HEK293 (cell line): ENCODE results near the gene COX7A1.

Experiments
- CTCF ChIA-PET: fragments of 350-600 bp; formaldehyde crosslinking; extraction: SDS; loops from one replicate; lab custom pipeline; 2021; ENCODE audit warnings: antibody characterized with exemption; lab: Yijun Ruan, JAX
- POLR2A ChIA-PET: fragments of 300-600 bp; formaldehyde crosslinking; extraction: SDS; loops from one replicate; lab custom pipeline; 2020; ENCODE audit warnings: antibody characterized with exemption, inconsistent platforms; lab: Yijun Ruan, JAX
- H3K27ac ChIP-seq: fragments of 200-500 bp; sonication (Bioruptor generic); 2 replicates; pipeline ENCODE4 v1.5.1; 2014; ENCODE audit warnings: low read depth, low read length, control low read depth, inconsistent platforms; ENCODE audit errors: extremely low read depth
- H3K36me3 ChIP-seq, 2 experiments: fragments of 200-500 bp in 1 of 2; sonication (Bioruptor generic) in 1 of 2; 1 replicate in 1 of 2; 2 replicates in 1 of 2; pipeline ENCODE4 v1.5.1; 2014 to 2017; ENCODE audit warnings: inconsistent platforms in 2 of 2, low read length in 2 of 2; ENCODE audit not compliant: control insufficient read depth in 2 of 2, insufficient read depth in 1 of 2
- H3K4me1 ChIP-seq: fragments of 200-500 bp; sonication (Bioruptor generic); 2 replicates; pipeline ENCODE4 v1.5.1; 2014; ENCODE audit warnings: mild to moderate bottlenecking, low read length, inconsistent platforms; ENCODE audit not compliant: control insufficient read depth, insufficient read depth
- H3K4me3 ChIP-seq: 2 replicates; pipeline ENCODE4 v1.5.1; 2011; ENCODE audit warnings: low read depth, mild to moderate bottlenecking, control low read depth, low read length, moderate library complexity
- H3K9me3 ChIP-seq: fragments of 200-500 bp; sonication (Bioruptor generic); 2 replicates; pipeline ENCODE4 v1.5.1; 2014; ENCODE audit warnings: low read depth, low read length, inconsistent platforms; ENCODE audit not compliant: control insufficient read depth, insufficient read depth
- EGR2 ChIP-seq: fragments of 450-650 bp; formaldehyde crosslinking; IDR thresholded peaks from 2 replicates; pipeline ENCODE4 v1.5.1; 2016; ENCODE audit warnings: low read depth, missing biosample characterization, missing genetic modification characterization
- GLIS2 ChIP-seq: fragments of 450-650 bp; formaldehyde crosslinking; IDR thresholded peaks from 2 replicates; pipeline ENCODE4 v1.5.1; 2016; ENCODE audit warnings: missing biosample characterization, missing genetic modification characterization
- HIC1 ChIP-seq: fragments of 450-650 bp; formaldehyde crosslinking; IDR thresholded peaks from 2 replicates; pipeline ENCODE4 v1.5.1; 2016; ENCODE audit warnings: missing biosample characterization, missing genetic modification characterization
- KLF16 ChIP-seq: fragments of 450-650 bp; formaldehyde crosslinking; IDR thresholded peaks from 2 replicates; pipeline ENCODE4 v1.5.1; 2017; ENCODE audit warnings: missing biosample characterization, missing genetic modification characterization
- OSR2 ChIP-seq: fragments of 450-650 bp; formaldehyde crosslinking; IDR thresholded peaks from 2 replicates; pipeline ENCODE4 v1.5.1; 2016; ENCODE audit warnings: missing biosample characterization, missing genetic modification characterization
- OVOL3 ChIP-seq: fragments of 450-650 bp; formaldehyde crosslinking; IDR thresholded peaks from 2 replicates; pipeline ENCODE4 v1.5.1; 2016; ENCODE audit warnings: missing biosample characterization, missing genetic modification characterization
- SCRT1 ChIP-seq: fragments of 450-650 bp; formaldehyde crosslinking; IDR thresholded peaks from 2 replicates; pipeline ENCODE4 v1.5.1; 2016; ENCODE audit warnings: missing biosample characterization, missing genetic modification characterization, borderline replicate concordance
- SCRT2 ChIP-seq: fragments of 450-650 bp; formaldehyde crosslinking; IDR thresholded peaks from 2 replicates; pipeline ENCODE4 v1.5.1; 2016; ENCODE audit warnings: missing biosample characterization, missing genetic modification characterization
- SP2 ChIP-seq: fragments of 450-650 bp; formaldehyde crosslinking; IDR thresholded peaks from 2 replicates; pipeline ENCODE4 v1.5.1; 2016; ENCODE audit warnings: missing biosample characterization, missing genetic modification characterization
- ZBTB17 ChIP-seq: fragments of 450-650 bp; formaldehyde crosslinking; IDR thresholded peaks from 2 replicates; pipeline ENCODE4 v1.5.1; 2016; ENCODE audit warnings: missing biosample characterization, missing genetic modification characterization
- ZBTB21 ChIP-seq: fragments of 450-650 bp; formaldehyde crosslinking; IDR thresholded peaks from 2 replicates; pipeline ENCODE4 v1.5.1; 2017; ENCODE audit warnings: missing biosample characterization, missing genetic modification characterization
- ZBTB26 ChIP-seq: fragments of 450-650 bp; formaldehyde crosslinking; optimal IDR thresholded peaks from 2 replicates; pipeline ENCODE3; 2016; ENCODE audit warnings: missing biosample characterization, mild to moderate bottlenecking, missing genetic modification characterization
- ZBTB8A ChIP-seq: fragments of 450-650 bp; formaldehyde crosslinking; IDR thresholded peaks from 2 replicates; pipeline ENCODE4 v1.5.1; 2016; ENCODE audit warnings: missing biosample characterization, missing genetic modification characterization
- ZEB2 ChIP-seq: fragments of 450-650 bp; formaldehyde crosslinking; IDR thresholded peaks from 2 replicates; pipeline ENCODE4 v1.5.1; 2016; ENCODE audit warnings: missing biosample characterization, missing genetic modification characterization
- ZFP3 ChIP-seq: fragments of 450-650 bp; formaldehyde crosslinking; IDR thresholded peaks from 2 replicates; pipeline ENCODE4 v1.5.1; 2016; ENCODE audit warnings: low read depth, missing biosample characterization, missing genetic modification characterization
- ZNF10 ChIP-seq: fragments of 450-650 bp; formaldehyde crosslinking; IDR thresholded peaks from 2 replicates; pipeline ENCODE4 v1.5.1; 2017; ENCODE audit warnings: missing biosample characterization, missing genetic modification characterization
- ZNF248 ChIP-seq: fragments of 450-650 bp; formaldehyde crosslinking; IDR thresholded peaks from 2 replicates; pipeline ENCODE4 v1.5.1; 2017; ENCODE audit warnings: missing biosample characterization, missing genetic modification characterization
- ZNF335 ChIP-seq: fragments of 450-650 bp; formaldehyde crosslinking; conservative IDR thresholded peaks from 2 replicates; pipeline ENCODE4 v1.5.1; 2016; ENCODE audit warnings: missing biosample characterization, missing genetic modification characterization
- ZNF341 ChIP-seq: fragments of 450-650 bp; formaldehyde crosslinking; IDR thresholded peaks from 2 replicates; pipeline ENCODE4; 2016; ENCODE audit warnings: low read depth, missing biosample characterization, missing genetic modification characterization
- ZNF366 ChIP-seq: fragments of 450-650 bp; formaldehyde crosslinking; conservative IDR thresholded peaks from 2 replicates; pipeline ENCODE4 v1.5.1; 2016; ENCODE audit warnings: missing biosample characterization, missing genetic modification characterization
- ZNF473 ChIP-seq: fragments of 450-650 bp; formaldehyde crosslinking; IDR thresholded peaks from 2 replicates; pipeline ENCODE4 v1.5.1; 2017; ENCODE audit warnings: missing biosample characterization, missing genetic modification characterization
- ZNF501 ChIP-seq: fragments of 450-650 bp; formaldehyde crosslinking; IDR thresholded peaks from 2 replicates; pipeline ENCODE4 v1.5.1; 2016; ENCODE audit warnings: missing biosample characterization, missing genetic modification characterization
- ZNF596 ChIP-seq: fragments of 450-650 bp; IDR thresholded peaks from 2 replicates; pipeline ENCODE4 v1.5.0; 2018; ENCODE audit warnings: missing biosample characterization, mild to moderate bottlenecking, missing genetic modification characterization, moderate library complexity
- ZNF677 ChIP-seq: fragments of 450-650 bp; IDR thresholded peaks from 2 replicates; pipeline ENCODE4 v1.5.0; 2018; ENCODE audit warnings: missing biosample characterization, mild to moderate bottlenecking, missing genetic modification characterization, moderate library complexity
- ZNF692 ChIP-seq: fragments of 450-650 bp; formaldehyde crosslinking; IDR thresholded peaks from 2 replicates; pipeline ENCODE4 v1.5.1; 2016; ENCODE audit warnings: missing biosample characterization, missing genetic modification characterization
- ZNF707 ChIP-seq: fragments of 450-650 bp; formaldehyde crosslinking; IDR thresholded peaks from 2 replicates; pipeline ENCODE4 v1.5.1; 2016; ENCODE audit warnings: missing biosample characterization, missing genetic modification characterization
- ZNF843 ChIP-seq: fragments of 450-650 bp; formaldehyde crosslinking; IDR thresholded peaks from 2 replicates; pipeline ENCODE4 v1.5.1; 2016; ENCODE audit warnings: missing biosample characterization, missing genetic modification characterization
- ZSCAN4 ChIP-seq: fragments of 450-650 bp; formaldehyde crosslinking; IDR thresholded peaks from 2 replicates; pipeline ENCODE4 v1.5.1; 2017; ENCODE audit warnings: missing biosample characterization, missing genetic modification characterization
- TF ChIP-seq, protein P1 (sequence below): fragments of 450-650 bp; formaldehyde crosslinking; IDR thresholded peaks from 2 replicates; pipeline ENCODE4 v1.5.1; 2016; ENCODE audit warnings: missing biosample characterization, missing genetic modification characterization
- TF ChIP-seq, protein P2 (sequence below): fragments of 450-650 bp; formaldehyde crosslinking; IDR thresholded peaks from 2 replicates; pipeline ENCODE4 v1.5.1; 2016; ENCODE audit warnings: missing biosample characterization, missing genetic modification characterization

The COX7A1 gene

DNA sequence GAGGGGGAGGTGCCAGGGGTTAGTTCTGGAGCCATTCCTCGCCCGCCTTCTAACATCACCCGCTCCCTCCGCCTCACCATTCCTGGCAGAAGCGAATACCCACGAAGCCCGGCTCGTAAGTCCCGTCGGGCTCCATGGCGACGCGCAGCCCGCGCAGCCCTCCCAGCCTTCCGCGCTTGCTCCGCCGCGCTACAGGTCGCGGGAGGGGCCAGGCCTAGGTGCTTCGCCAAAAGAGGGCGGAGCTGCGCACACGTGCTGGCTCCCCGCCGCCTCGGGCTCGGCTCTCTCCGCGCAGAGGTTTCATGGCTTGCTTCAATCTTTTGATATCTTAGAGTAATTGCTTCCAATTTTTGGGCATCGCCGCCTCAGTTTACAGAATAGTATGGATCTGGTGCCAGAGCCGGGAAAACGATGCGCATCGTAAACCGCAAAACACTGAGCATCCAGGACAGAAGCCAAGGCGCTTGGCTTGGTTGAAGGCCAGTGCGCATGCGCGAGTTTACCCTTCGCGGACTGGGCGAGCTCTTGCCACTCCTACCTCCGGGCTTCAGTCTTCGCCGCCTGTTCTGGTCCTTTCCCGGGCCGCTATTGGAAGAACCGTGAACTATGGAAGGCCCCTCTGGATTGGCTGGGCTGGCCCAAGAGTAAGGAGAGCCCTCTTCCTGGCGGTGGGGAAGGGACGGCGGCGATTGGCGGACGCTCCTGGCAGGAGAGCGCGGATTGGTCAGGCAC, 37.4 kb downstream of the COX7A1 start, which contains the start of gene POLR2I:
POLR2I (minus strand) TSS at position 155 of the 732 bp plus-strand sequence; CDS start at position 136, 19 bp downstream.
- Histone ChIP-seq H3K9me3 (no peaks in the 10 kb centered on the region), H3K27ac (peak within 1 kb of the TSS; percentile 92), H3K4me1 (peaks cover 27% of the 10 kb centered on the region), H3K4me3 (peak within 1 kb of the TSS; percentile 58), H3K36me3 (peaks cover 56 to 63% of the 10 kb centered on the region in 2 experiments)
- ChIA-PET POLR2A (interaction anchor here (0.5 to 4.5 kb wide), 48 partner anchors 8 to 1437 kb away, joined by 3 to 96 read pairs (median 4); partner anchors contain the start of genes ALKBH6, CAPNS1, COX6B1 and LIN37), CTCF (interaction anchor here (0.6 to 5.1 kb wide), 11 partner anchors 12 to 101 kb away, joined by 3 to 49 read pairs (median 4); partner anchors contain the start of genes ALKBH6 and THAP8)
- no peak for TF ChIP-seq ZNF677 (tag by site-specific recombination)
- no peak; the same call in 1 of the 2 replicates for TF ChIP-seq GLIS2
- no peak for TF ChIP-seq ZFP3 (tag by site-specific recombination)
- peak; percentile 99 for TF ChIP-seq ZNF335 (tag by site-specific recombination)
- TF ChIP-seq ZNF248 (tag by site-specific recombination) = no peak
- peak; percentile 91 for TF ChIP-seq ZEB2 (tag by site-specific recombination)
- peak; percentile 100 for TF ChIP-seq SCRT1 (tag by site-specific recombination)
- peak; percentile 54; the same call in 1 of the 2 replicates for TF ChIP-seq ZNF10 (tag by site-specific recombination)
- TF ChIP-seq, protein P1, sequence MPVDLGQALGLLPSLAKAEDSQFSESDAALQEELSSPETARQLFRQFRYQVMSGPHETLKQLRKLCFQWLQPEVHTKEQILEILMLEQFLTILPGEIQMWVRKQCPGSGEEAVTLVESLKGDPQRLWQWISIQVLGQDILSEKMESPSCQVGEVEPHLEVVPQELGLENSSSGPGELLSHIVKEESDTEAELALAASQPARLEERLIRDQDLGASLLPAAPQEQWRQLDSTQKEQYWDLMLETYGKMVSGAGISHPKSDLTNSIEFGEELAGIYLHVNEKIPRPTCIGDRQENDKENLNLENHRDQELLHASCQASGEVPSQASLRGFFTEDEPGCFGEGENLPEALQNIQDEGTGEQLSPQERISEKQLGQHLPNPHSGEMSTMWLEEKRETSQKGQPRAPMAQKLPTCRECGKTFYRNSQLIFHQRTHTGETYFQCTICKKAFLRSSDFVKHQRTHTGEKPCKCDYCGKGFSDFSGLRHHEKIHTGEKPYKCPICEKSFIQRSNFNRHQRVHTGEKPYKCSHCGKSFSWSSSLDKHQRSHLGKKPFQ = peak; percentile 44; the same call in 1 of the 2 replicates
- TF ChIP-seq, protein P2, sequence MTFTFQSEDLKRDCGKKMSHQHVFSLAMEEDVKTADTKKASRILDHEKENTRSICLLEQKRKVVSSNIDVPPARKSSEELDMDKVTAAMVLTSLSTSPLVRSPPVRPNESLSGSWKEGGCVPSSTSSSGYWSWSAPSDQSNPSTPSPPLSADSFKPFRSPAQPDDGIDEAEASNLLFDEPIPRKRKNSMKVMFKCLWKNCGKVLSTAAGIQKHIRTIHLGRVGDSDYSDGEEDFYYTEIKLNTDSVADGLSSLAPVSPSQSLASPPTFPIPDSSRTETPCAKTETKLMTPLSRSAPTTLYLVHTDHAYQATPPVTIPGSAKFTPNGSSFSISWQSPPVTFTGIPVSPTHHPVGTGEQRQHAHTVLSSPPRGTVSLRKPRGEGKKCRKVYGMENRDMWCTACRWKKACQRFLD = no peak
- TF ChIP-seq SP2 (tag by site-specific recombination) = peak; percentile 98
- peak; percentile 7; the same call in 1 of the 2 replicates for TF ChIP-seq OSR2 (tag by site-specific recombination)
- TF ChIP-seq ZBTB21 (tag by site-specific recombination) = peak; percentile 9; the same call in 1 of the 2 replicates
- peak; percentile 96 for TF ChIP-seq ZBTB26 (tag by site-specific recombination)
- TF ChIP-seq ZNF596 (tag by site-specific recombination) = peak; percentile 12; the same call in 1 of the 2 replicates
- no peak for TF ChIP-seq EGR2 (tag by site-specific recombination)
- no peak for TF ChIP-seq OVOL3 (tag by site-specific recombination)
- peak; percentile 91 for TF ChIP-seq ZNF341 (tag by site-specific recombination)
- TF ChIP-seq ZBTB8A (tag by site-specific recombination) = peak; percentile 99
- 0 out of 2 replicates have a peak, but pooled peaks have one; percentile 62 for TF ChIP-seq ZNF366
- no peak for TF ChIP-seq HIC1 (tag by site-specific recombination)
- TF ChIP-seq SCRT2 (tag by site-specific recombination) = peak; percentile 100
- no peak for TF ChIP-seq ZNF707 (tag by site-specific recombination)
- TF ChIP-seq ZNF692 (tag by site-specific recombination) = peak; percentile 88
- peak; percentile 77 for TF ChIP-seq ZNF843
- peak; percentile 100 for TF ChIP-seq KLF16 (tag by site-specific recombination)
- peak; percentile 98 for TF ChIP-seq ZBTB17 (tag by site-specific recombination)
- TF ChIP-seq ZNF473 (tag by site-specific recombination) = no peak
- TF ChIP-seq ZNF501 (tag by site-specific recombination) = peak; percentile 98
- TF ChIP-seq ZSCAN4 (tag by site-specific recombination) = peak; percentile 57
